Activated gamma-delta T cell treated with anti-CD3 and anti-CD28 coated beads, Interleukin-2, amount 50 U/mL, for 16 hours (primary cell): ENCODE measurements around the gene FOXP1.

Experiments used
- DNase-seq: peaks from one replicate; pipeline ENCODE4 v3.0.0-alpha.2; 2020; ENCODE audit warnings: low read depth

FOXP1 gene

DNA sequence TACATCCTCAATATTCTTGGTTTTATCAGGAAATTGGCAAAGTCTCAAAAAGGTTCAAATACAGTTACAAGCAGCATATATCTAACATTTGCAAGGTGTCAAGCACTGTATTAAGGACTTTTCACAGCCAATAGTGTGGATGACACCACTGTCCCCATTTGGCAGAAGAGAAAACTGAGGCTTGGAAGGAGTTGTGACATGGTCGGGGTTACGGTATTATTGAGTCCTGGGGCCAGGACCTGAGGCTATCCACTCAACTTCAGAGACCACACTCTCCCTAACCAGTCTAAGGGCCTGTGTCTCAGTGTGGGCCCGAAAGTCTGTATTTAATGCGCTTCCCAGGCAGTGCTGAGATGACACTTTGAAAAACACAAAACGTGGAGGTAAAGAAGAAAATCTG lies 99.1 kb downstream of the FOXP1 start:
- no peak for DNase-seq

DNA sequence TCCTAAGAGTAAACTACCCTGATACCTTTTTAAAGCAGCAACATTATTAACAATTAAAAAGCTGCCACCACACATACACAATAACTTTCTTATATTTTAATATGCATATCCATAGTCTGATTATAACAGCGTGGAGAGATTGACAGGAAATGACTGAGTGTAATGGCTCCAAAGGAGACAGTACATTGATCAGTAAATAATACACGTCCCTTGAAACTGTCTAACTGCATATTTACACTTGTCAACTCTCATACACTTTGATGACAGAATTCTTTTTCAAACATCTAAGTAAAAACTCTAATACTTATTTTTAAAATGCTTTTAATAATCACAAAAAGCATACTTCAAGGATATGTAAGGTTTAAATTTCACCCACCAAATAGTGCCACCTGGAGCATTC lies 99.5 kb downstream of the FOXP1 start:
- DNase-seq = no peak

DNA sequence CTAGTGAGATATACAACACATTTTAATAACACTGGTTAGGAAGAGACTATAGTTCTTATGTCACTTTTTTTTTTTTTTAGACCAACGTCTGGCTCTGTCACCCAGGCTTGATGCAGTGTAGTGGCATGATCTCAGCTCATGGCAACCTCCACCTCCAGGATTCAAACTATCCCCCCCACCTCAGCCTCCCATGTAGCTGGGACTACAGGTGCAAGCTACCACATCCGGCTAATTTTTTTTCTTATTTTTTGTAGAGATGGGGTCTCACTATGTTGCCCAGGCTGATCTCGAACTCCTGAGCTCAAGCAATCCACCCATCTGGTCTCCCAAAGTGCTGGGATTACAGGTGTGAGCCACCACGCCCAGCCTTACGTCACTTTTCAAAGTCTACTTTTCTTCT lies 100.8 kb downstream of the FOXP1 start:
- DNase-seq = no peak

DNA sequence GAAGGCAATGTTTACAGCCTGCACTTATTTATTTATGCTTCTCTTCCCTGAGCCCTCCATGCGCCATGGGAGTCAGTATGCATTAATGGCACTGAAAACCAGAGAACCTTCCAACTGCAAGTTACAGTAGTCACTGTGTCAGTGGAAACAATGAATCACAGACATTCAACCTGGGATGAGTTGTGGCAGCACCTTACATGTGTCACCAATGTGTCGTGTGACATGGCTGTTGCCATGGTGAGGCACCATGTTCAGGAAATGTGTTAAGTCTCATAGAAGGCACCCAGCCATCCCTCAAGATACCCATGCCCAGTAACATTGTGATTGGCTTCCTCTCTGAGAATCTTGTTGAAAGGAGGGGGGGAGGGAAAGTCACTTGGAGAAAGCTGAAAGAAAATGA lies 105.0 kb downstream of the FOXP1 start:
- DNase-seq = peak; percentile 30

DNA sequence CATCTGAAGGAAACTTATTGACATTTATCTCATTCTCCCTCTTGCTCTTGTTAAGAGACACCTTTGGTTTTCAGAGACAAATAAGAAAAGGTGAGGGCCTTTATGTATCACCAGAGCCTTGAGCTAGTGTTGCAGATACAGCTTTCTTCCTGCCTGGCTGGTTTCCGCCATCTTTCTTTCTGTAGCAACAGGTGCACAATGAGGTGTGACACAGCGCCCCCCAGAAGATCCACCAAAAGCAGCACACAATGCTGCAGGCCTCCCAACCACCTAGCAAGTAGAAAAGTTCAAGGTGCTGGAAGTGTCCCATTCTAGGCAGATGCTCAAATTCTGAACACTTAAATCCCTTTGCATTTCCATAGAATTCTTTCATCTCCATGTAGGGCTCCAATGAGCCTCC lies 106.6 kb downstream of the FOXP1 start:
- DNase-seq = no peak

DNA sequence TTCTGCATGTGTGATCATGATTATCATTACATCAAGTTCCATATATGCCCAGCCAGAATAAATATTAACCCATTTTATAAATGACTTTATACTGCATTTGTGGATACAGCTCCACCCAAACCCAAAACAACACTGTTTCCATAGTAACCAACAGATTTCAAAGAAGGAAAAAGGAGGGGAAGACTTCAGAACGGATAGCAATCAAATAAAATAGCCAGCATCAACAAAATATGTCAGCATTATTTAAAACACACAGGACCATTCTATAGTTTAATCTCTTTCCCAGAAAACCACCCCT lies 114.4 kb downstream of the FOXP1 start:
- DNase-seq = no peak

DNA sequence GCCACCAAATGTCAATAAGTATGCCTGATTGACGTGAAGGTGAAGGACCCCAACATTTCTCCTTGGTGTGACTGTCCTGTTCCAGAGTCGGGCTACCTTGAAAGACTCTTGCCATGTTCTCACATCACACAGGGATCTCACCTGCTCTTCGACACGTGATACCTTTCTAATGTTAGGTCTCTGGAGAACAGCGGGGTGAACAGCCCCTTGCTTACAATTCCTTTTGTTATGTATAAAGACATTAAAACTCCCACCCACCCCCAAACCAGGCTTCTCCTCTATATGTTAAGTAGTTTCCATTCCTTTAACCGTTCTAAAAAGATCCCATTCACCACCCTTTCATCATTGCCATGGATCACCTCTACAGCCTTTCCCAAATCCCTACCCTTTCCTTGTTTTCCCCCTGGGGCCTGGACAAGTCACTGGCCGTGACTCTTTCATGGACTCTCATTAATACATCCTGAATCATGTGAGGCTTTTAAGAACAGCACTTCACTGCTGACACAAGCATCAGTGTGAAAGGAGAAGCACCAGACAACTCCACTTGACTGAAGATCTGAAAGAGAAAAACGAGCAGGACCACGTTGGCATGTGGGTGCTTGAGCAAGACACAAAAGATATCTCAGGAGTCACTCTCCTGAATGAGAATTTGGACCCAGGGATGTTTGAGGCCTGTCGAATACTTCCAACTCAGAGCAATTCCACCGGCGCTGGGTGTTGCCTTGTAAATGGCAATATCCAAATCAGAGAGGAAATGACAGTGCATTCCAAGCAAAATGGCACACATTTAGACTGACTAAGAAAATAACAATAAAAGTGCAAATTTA lies 115.0 kb downstream of the FOXP1 start:
- DNase-seq = no peak

DNA sequence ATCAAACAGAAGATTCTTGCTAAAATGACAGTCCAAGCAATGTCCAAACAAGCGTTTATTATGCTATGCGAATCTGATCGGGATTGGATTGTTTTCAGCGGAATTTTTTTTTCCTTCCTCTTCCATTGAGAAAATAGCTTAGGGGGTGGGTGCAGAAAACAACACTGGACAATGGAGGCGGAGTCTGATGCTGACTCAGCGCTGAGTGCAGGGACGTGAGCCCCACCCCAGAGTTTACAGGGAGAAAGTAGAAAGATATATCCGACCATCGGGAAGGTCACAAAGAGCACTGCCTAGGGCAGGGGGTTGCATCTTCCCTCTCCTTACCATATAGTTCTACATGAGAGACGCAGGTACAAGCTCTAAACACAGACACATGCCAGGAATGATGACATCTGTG lies 117.0 kb downstream of the FOXP1 start:
- no peak for DNase-seq

DNA sequence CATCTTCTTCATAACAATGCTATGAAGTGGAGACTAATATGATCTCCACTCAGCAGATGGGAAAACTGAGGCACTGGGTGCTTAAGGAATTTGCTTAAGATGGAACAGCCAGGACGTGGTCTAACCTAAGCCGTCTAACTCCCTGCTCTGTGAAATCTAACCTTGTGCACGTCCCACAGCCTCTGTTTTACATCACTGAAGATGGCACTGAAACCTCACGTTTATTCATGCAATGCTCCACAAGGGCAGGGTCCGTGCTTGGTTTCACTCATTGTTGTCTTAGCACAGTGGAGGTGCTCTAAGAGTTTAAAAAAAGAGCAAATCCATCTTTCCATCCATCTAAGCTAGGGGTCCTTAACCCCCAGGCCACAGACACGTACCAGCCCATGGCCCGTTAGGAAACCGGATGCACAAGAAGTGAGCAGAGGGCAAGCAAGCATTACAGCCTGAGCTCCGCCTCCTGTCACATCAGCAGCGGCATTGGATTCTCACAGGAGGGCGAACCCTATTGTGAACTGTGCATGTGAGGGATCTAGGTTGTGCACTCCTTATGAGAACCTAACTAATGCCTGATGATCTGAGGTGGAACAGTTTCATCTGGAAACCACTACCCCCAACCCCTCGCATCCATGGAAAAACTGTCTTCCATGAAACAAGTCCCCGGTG lies 118.0 kb downstream of the FOXP1 start:
- no peak for DNase-seq

DNA sequence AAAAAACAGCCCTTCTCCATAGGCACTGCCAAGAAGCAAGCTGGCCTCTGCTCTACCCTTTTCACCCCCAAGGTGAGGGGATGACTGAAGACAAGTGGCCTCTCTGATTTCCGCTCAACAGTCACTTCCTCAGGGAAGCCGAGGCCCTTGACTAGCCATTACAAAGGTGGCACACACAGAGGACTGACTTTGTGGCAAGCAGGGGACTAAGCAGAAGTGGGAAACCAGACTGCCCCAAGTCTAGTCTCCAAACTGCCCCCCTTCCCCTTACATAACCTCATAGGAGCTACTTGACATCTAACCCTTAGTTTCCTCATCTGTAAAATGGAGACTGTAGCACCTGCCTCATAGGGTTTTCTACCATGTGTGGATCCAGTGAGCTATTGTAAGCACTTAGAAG lies 118.9 kb downstream of the FOXP1 start:
- DNase-seq = no peak

DNA sequence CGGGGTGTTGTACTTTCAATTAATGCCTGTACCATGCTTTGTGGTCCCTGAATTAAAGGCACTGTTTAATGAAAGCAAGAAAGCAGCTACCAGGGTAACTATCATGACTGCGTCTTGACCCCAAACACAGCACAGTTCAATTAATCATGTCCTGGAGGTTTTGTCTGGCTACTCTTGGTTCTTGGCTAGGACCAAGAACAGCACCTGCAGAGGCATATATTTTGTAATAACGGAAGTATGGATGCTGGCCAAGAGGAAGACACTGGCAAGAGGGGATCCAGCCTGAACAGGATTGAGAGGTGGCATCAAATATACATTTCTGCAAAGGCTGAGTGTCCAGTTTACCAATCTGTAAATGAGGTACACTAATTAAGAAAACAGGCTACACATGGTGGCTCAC lies 119.9 kb downstream of the FOXP1 start:
- no peak for DNase-seq

DNA sequence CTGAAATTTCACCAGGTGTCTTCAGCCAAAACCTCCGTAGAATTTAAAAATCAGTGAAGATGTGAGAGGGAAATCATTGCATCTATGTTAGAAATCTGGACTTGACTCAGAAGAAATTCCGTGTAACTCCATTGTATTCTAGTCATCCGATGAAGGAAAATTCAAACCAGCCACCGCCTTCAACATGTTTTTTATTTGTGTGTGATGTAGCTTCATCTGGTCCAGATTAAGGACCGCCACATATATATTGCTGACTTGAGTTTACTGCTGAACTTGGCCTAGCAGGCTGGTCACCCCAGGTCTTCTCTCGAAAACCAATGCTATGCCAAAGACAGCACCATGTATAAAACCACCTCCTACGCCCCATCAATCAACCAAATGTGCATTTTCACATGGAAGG lies 120.9 kb downstream of the FOXP1 start:
- DNase-seq = no peak

DNA sequence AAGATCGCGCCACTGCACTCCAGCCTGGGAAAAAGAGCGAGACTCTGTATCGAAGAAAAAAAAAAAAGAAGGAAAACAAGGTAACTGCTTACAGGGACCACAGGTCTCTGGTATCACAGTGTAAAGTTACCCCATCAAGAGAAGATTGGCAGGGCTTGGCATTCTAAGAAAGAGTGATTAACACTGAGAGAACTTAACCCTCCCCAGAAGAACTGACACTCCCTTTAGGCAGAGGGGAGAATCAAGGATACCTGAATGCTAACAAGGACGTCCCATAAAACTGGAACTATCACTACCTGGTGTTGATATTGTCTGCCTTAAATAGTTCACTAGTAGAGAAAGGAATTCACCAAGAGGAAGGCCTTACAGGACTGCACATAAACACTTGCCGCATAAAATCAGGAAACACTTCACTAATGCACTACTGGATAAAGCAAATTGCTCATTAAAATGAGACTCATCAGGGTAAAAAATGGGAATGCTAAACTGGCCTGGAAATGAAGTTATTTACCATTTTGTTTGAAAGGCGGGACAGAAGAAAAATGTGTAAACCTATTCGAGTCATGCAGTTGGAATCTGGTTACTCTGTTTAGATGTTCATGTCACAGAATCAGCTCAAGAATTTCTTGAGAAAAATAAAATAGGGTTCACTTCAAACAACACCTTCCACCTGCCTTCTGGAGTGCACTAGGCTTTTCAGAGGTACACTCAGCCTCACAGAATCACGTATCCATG lies 121.6 kb downstream of the FOXP1 start:
- no peak for DNase-seq

DNA sequence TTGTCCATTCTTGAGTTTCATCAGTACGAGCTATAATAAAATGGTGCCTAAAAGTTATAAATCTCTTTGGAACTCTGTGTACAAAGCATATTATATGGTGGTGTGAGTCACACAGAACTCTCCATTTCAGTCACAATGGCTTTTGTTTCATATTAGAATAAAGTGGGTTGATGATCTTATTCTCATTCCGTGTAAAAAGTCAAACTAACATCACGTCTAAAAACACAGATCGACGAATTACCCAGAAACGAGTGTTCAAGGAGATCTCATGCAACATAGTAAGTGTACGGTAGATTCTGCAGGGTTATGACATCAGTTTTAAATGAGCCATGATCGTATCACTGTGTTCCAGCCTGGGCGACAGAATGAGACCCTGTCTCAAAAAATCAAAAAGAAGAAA lies 122.4 kb downstream of the FOXP1 start:
- DNase-seq = no peak

DNA sequence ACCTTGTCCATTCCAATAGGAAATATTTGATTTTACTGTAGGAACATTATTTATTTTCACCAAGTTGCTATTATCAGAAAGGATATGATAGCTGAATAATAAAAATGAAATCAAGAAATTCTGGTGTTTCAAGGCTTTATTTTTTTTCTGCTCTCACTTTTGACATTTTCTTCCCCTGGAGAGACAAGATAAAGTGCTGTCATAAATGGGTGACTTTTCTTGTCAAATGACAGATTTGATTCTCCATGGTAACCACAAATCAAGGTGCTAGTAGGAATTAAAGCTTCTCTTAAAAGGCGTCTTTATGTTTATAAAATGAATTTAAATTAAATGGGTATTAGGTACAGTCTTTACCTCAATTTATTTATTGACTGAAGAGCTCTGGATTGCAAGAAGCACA lies 124.6 kb downstream of the FOXP1 start:
- no peak for DNase-seq

DNA sequence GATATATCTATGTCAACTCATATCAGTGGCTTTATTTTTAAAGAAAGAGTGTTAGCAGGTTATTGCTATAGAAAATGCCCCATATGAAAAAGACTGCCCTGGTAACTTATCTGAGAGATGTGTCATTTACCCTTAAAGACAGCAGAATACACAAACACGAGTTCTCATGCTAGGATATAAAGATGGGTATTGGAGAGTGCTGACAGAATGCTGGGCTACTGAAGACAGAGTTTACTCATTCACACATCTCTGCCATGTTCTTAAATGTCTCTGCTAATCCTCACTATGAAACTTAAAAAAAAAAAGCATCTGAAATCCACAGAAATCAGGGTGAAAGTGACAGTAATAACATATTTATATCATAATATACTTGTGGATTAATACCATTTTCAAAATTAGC lies 126.7 kb downstream of the FOXP1 start:
- DNase-seq = no peak

DNA sequence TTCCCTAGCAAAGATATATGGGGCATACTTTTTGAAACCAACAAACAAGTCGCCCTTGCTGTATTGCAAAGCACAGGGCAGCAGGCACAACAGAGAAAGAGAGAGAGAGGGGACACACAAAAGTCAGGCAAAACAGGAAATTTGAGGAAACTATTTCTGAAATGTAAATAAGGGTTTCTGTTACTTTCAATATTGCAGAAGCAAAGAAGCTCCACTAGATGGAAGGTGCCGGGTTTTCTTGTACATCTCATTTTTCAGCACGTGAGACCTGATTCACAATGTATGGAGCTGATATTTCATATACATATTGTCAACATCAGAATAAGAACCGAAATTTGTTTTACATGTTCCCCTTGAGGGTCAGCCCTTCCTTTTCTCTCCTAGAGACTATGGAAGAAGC lies 127.4 kb downstream of the FOXP1 start:
- DNase-seq = no peak

DNA sequence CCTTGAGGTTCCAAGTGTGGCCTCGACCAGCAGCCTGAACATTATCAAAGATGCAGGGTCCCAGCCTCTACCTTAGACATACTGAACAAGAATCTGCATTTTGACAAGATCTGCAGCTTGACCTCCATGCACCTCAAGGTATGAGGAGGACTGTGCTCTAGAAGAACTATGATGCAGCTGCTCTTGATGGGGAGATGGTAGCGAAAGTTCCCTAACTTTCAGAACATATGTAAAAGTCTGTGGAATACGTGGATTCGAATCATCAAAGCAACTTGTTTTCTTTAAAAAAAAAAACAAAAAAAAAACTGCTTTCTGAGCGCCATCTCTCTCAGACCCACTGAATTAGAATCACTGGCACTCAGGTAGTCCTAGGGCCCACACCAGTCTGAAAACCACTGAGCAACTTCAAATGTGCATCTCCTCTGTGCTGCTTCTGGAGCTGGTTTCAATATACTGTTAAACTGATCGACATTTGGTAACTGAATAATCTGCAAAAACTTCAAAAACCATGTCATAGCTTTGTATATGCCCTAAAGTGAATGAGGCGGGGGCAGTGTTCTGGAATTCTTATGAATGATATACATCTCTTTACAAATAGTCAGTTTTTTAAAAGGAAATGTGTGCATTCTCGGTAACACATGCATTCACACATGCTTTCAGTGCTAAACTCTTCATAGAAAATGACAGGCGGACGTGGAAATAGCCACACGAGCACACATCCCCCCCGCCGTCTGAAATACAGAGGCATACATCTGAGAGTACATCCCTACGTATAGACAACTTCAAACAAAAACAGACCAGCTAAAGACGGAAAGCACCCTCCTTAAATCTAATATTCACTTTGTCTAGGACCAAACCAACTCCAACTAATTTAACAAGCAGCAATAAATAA lies 128.8 kb downstream of the FOXP1 start:
- DNase-seq = no peak

DNA sequence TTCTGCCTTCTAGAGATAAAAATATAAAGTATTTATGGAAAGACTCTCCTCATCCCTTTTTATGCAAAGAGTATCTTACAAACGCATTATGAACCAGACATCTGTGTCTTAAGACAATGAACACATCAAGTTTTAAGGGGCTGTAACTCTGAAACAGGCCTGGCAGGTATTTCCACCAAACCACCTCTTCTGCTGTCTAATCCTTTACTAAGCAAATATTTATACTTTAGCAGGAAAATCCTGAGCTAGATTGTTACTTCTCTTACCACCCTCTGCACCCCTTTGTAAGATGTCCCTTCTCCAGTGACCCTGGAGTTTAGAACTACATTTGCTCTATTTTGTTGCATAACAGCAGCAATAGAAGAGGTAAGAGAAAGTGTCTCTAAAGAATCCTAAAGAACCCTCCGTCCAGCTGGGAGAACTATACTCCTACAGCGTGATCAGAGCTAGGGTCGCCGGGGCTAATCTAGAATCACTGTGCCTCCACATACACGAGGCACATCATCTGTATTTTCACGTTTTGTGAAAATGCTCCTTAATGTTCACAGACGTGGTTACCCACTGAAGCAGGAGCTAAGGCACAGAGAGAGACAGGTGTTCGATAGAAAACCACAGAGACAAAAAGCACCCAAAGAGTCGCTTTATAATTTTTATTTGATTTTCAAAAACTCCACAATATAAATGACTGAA lies 129.6 kb downstream of the FOXP1 start:
- DNase-seq = no peak

DNA sequence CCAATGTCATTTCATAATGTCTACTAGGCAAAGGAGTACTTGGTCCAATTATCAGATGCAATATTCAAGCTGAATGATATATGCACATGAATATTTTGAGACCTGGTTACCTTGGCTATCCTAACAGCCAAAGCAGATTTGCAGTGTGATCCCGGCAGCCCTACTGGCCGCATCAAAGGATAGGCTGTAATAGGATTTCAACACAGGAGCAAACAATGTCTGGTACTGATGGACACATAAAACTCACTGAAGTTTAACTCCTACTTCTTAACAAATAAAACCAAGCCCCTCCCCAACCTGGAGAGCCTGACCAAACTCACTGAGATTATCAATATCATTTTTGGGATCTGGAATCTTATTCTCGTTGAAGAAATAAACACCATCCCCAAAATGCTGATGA lies 130.2 kb downstream of the FOXP1 start:
- DNase-seq = no peak

DNA sequence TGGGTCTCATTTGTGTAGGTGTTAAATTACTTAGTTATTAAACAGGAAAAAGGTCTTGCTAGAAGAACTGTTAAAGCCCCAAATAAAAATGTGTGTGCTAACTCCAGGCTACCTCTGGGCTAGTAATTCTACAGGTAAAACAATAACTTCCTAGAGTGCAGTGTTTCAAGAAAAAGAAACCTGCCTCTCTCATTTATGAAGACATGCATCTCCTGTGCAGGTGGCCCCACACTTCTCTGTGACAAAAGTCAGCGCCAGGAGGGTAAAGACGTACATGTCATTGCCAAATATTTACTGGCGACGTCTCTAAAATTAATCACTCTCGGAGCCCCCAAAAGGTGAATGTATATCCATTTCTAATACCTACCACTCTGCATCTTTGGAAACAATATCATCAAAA lies 131.7 kb downstream of the FOXP1 start:
- DNase-seq = no peak

DNA sequence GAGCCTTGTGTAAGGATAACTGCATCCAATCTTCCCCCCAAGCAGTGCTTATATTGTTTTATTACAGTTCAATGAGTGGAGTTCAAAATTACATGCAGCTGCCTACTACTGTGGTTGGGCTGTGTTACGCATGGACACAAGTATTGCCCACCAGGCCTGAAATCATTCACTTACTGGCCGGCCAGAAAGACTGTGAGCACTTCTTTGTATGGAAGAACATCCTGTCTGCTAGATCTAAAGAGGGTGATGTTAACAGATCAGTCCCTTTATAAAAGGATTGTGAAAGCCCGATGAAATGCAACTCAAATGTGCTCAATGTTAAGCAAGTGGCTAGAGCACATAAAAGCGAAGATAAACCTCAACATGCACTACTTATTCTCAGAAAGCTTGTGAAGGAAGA lies 132.5 kb downstream of the FOXP1 start:
- DNase-seq = no peak
